NCI-H460 (cell line): ENCODE data around the gene C6orf62. TPM values are rescaled to one million over a fixed set of nuclear protein-coding genes. Genes with fewer than 3 reads are reported as not detected.
"Not testable (repeated sequence)": the region's sequence is repeated elsewhere in the genome, so short reads cannot be mapped to it uniquely, and the experiment has no call there.

ENCODE experiments used
- DNase-seq: peaks from one replicate; pipeline ENCODE4 v3.0.0-alpha.2; 2016; ENCODE audit warnings: low read depth; ENCODE audit errors: extremely low read depth
- polyA plus RNA-seq: library from polyadenylated mRNA; depleted of rRNA; stranded (reverse); fragments of >200 nt; gene quantifications from 2 replicates; pipeline ENCODE4 v1.2.3, GENCODE V29; 2014; cell fraction: nucleus; rRNA removed
- total RNA-seq: library from RNA; depleted of rRNA; stranded (reverse); fragments of >200 nt; shearing (Covaris generic); gene quantifications from 2 replicates; pipeline ENCODE4 v1.2.3, GENCODE V29; 2014; rRNA removed

C6orf62 gene
- 111 and 118 TPM in 2 replicates for total RNA-seq
- polyA plus RNA-seq = 40.8 and 58.7 TPM in 2 replicates

- no peak for DNase-seq
Observed at GRCh38 chr6:24719125-24719971, at the start of gene C6orf62. Gene C6orf62, minus strand, starts transcription at chr6:24719154. Its CDS starts 486 bp downstream, at chr6:24718668.

GRCh38 chr6:24768361-24768760, 49.4 kb upstream of the C6orf62 start:
- DNase-seq = no peak

GRCh38 chr6:24766680-24767462, 47.9 kb upstream of the C6orf62 start:
- no peak for DNase-seq

- DNase-seq = not testable (repeated sequence)
Observed at GRCh38 chr6:24765968-24766367, 47.0 kb upstream of the C6orf62 start.

- not testable (repeated sequence) for DNase-seq
Observed at GRCh38 chr6:24764833-24765828, 46.2 kb upstream of the C6orf62 start.

GRCh38 chr6:24763578-24763977, 44.6 kb upstream of the C6orf62 start:
- no peak for DNase-seq

- no peak for DNase-seq
Observed at GRCh38 chr6:24761851-24762250, 42.9 kb upstream of the C6orf62 start.

GRCh38 chr6:24761193-24761835, 42.4 kb upstream of the C6orf62 start:
- DNase-seq = no peak

GRCh38 chr6:24760210-24760609, 41.3 kb upstream of the C6orf62 start:
- DNase-seq = no peak

GRCh38 chr6:24759718-24760117, 40.8 kb upstream of the C6orf62 start:
- DNase-seq = no peak

- DNase-seq = no peak
Observed at GRCh38 chr6:24757611-24758010, 38.7 kb upstream of the C6orf62 start.

GRCh38 chr6:24755279-24755678, 36.3 kb upstream of the C6orf62 start:
- DNase-seq = no peak

GRCh38 chr6:24754378-24754777, 35.4 kb upstream of the C6orf62 start:
- not testable (repeated sequence) for DNase-seq

- DNase-seq = no peak
Observed at GRCh38 chr6:24753545-24753944, 34.6 kb upstream of the C6orf62 start.

- no peak for DNase-seq
Observed at GRCh38 chr6:24752917-24753492, 34.1 kb upstream of the C6orf62 start.

- no peak for DNase-seq
Observed at GRCh38 chr6:24752503-24752902, 33.5 kb upstream of the C6orf62 start.

GRCh38 chr6:24750878-24751277, 31.9 kb upstream of the C6orf62 start:
- not testable (repeated sequence) for DNase-seq

- DNase-seq = no peak
Observed at GRCh38 chr6:24749297-24749696, 30.3 kb upstream of the C6orf62 start.

- DNase-seq = no peak
Observed at GRCh38 chr6:24744911-24745310, 26.0 kb upstream of the C6orf62 start.
